Spleen (tissue), 11 donors: ENCODE results near the gene PVALEF. TPM values are rescaled to one million over a fixed set of nuclear protein-coding genes. Genes with fewer than 3 reads are reported as not detected.

Source experiments
- DNase-seq: peaks from one replicate; pipeline ENCODE4 v3.0.0-alpha.2; 2020
- H3K27ac ChIP-seq, 8 donors: fragments of 200-600 bp; sonication (generic) in 7 of 8; 1 replicate in 4 of 8; 2 replicates in 4 of 8; pipeline versions ENCODE4 v1.5.0 to v1.8.0; 2016 to 2021; ENCODE audit warnings: inconsistent platforms in 4 of 8, mild to moderate bottlenecking in 4 of 8, moderate library complexity in 1 of 8
- H3K27me3 ChIP-seq, 7 donors: fragments of 200-600 bp; sonication (generic) in 6 of 7; replicated peaks in 1 of 7; 1 replicate in 4 of 7; 2 replicates in 3 of 7; pipeline versions ENCODE4 v1.5.0 to v1.8.0; 2016 to 2021; ENCODE audit warnings: inconsistent platforms in 3 of 7, mild to moderate bottlenecking in 1 of 7
- H3K36me3 ChIP-seq, 6 donors: fragments of 200-600 bp; sonication (generic) in 5 of 6; 1 replicate in 4 of 6; 2 replicates in 2 of 6; pipeline versions ENCODE4 v1.5.0 to v1.8.0; 2016 to 2021; ENCODE audit warnings: inconsistent platforms in 2 of 6
- H3K4me1 ChIP-seq, 6 donors: fragments of 200-600 bp; sonication (generic) in 5 of 6; 1 replicate in 3 of 6; 2 replicates in 3 of 6; pipeline versions ENCODE4 v1.5.0 to v1.8.0; 2016 to 2021; ENCODE audit warnings: inconsistent platforms in 3 of 6
- H3K4me3 ChIP-seq, 8 donors: fragments of 200-600 bp; sonication (generic) in 7 of 8; 1 replicate in 4 of 8; 2 replicates in 4 of 8; pipeline versions ENCODE4 v1.5.0 to v1.8.0; 2016 to 2021; ENCODE audit warnings: inconsistent platforms in 4 of 8, mild to moderate bottlenecking in 4 of 8, moderate library complexity in 2 of 8
- H3K9me3 ChIP-seq, 8 donors: fragments of 200-600 bp; sonication (generic) in 7 of 8; 1 replicate in 4 of 8; 2 replicates in 4 of 8; pipeline versions ENCODE4 v1.5.0 to v1.8.0; 2016 to 2021; ENCODE audit warnings: inconsistent platforms in 4 of 8
- POLR2A ChIP-seq, 3 donors: fragments of 450-650 bp; IDR thresholded peaks; one replicate each; pipeline ENCODE4 v1.5.1; 2017; ENCODE audit warnings: antibody characterized with exemption in 3 of 3, mild to moderate bottlenecking in 1 of 3
- POLR2AphosphoS5 ChIP-seq, 3 donors: sonication (generic); formaldehyde crosslinking; IDR thresholded peaks; one replicate each; pipeline ENCODE4 v1.5.1; 2017; ENCODE audit warnings: antibody characterized with exemption in 3 of 3
- WGBS, 5 donors: extraction: QIAGEN DNeasy Blood & Tissue Kit in 3 of 5; methylation state at CpG; one replicate each; pipeline versions ENCODE4 v1.1.5 to v1.1.7; 2013 to 2018; 5-methylcytosine and 5-hydroxymethylcytosine counted together
- intact Hi-C: fragments of 100-400 bp; cut with DNase I; formaldehyde crosslinking; loops from one replicate; pipeline ENCODE4 v1.15.0; 2023; ENCODE audit warnings: low total_unique reads
- polyA plus RNA-seq, 3 donors: library from polyadenylated mRNA; stranded (reverse); fragments of 200-250 nt; gene quantifications; one replicate each; pipeline ENCODE4 v1.2.1, GENCODE V29; 2013
- total RNA-seq, 7 donors: library from RNA; depleted of rRNA in 3 of 7; stranded (reverse); fragments of >200 nt in 3 of 7; fragmentation: NEBNext Ultra II Directional in 4 of 7; extraction: Animal tissue kit (Norgen Biotek cat#: 25700) in 4 of 7; gene quantifications; one replicate each; pipeline versions ENCODE4 v1.1.0 to v1.2.1, GENCODE V29; 2016 to 2021
- TF ChIP-seq, protein P1 (sequence below), 11 experiments: fragments of 200-600 bp in 7 of 11; fragments of 450-650 bp in 4 of 11; sonication (generic) in 4 of 11; IDR thresholded peaks in 8 of 11; conservative IDR thresholded peaks in 3 of 11; 1 replicate in 7 of 11; 2 replicates in 4 of 11; pipeline versions ENCODE4 v1.4.0 to v1.8.0; 2016 to 2021; ENCODE audit warnings: antibody characterized with exemption in 11 of 11, inconsistent platforms in 4 of 11, mild to moderate bottlenecking in 1 of 11
- donor health status: healthy with polysubstance abuse.
- donor health status: DM: no; HTN: no; CAD: no; lungs with moderate emphysema.
- donor health status: DM: no; HTN: no; CAD: no.
- donor health status: Bipolar disorder and iron deficiency.
- donor health status: healthy.
- donor health status: DM: no; HTN: no; CAD: no.
- donor health status: DM: yes; HTN: yes; CAD: no.

Gene PVALEF
- total and polyA plus RNA-seq, 10 donors = not detected

DNA sequence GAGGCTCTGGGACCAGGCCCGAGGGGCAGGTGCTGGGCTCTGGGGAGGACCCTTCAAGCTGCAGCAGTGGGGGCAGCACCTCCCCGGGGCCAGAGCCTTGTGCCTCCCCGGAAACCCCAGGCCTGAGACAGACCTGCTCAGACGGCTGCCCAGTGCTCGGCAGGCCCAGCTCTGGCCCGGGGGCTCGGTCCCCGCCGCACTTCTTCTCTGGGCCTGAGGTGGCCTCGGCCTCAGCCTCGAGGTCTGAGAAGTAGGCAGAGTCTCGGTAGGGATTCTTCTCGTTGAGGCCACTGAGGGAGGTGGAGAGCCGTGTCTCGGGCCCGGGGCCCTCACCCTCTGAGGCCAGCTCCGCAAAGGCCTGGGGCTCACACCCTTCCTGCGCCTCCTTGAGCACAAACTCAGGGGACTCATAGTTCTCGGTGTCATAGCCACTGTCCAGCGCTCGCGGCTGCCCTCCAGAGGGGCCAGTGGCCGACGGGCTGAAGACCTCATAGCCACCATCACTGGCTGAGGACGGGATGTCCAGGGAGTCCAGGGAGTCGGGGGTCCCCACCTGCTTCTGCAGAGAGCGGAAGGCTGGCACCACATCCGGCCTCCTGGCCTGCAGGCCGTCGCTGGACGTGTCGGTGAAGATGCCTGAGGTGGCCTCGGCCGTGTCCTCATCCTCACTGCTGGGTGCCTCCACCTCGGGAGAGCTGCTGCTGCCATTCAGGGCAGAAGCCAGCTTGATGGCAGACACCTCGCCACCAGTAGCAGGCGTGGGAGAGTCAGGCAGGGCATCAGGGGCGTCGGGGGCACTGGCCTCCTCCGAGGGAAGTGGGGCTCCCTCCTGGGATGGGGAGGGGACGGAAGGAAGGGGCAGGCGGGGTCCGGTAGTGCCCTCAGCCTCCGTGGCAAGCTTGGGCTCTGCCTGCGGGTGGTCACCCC, 44.3 kb upstream of the PVALEF start:
- peak overlapping the region in 1 of 8 donors; percentile 74 for H3K27ac ChIP-seq
- H3K36me3 ChIP-seq = peaks cover 0 to 92% (median 8%) of the 10 kb centered on the region in 6 donors
- H3K9me3 ChIP-seq = no peaks in the 10 kb centered on the region
- no peak overlapping the region for H3K4me3 ChIP-seq
- peaks cover 0 to 36% (median 25%) of the 10 kb centered on the region in 6 donors for H3K4me1 ChIP-seq
- no peak for DNase-seq
- intact Hi-C loops = no loop called here
- peaks cover 0 to 4% (median 0%) of the 10 kb centered on the region in 7 donors for H3K27me3 ChIP-seq
- TF ChIP-seq, protein P1, sequence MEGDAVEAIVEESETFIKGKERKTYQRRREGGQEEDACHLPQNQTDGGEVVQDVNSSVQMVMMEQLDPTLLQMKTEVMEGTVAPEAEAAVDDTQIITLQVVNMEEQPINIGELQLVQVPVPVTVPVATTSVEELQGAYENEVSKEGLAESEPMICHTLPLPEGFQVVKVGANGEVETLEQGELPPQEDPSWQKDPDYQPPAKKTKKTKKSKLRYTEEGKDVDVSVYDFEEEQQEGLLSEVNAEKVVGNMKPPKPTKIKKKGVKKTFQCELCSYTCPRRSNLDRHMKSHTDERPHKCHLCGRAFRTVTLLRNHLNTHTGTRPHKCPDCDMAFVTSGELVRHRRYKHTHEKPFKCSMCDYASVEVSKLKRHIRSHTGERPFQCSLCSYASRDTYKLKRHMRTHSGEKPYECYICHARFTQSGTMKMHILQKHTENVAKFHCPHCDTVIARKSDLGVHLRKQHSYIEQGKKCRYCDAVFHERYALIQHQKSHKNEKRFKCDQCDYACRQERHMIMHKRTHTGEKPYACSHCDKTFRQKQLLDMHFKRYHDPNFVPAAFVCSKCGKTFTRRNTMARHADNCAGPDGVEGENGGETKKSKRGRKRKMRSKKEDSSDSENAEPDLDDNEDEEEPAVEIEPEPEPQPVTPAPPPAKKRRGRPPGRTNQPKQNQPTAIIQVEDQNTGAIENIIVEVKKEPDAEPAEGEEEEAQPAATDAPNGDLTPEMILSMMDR (IDR thresholded peaks at IDR 0.05 in 8 of 11, conservative IDR thresholded peaks at IDR 0.05 in 3 of 11) = no peak
- TF ChIP-seq POLR2AphosphoS5 (IDR thresholded peaks at IDR 0.05) (peak in 1 of 3 donors; percentile 4), POLR2A (IDR thresholded peaks at IDR 0.05) (no peak)
- WGBS, 5 donors = 75 to 90% (median 87%) methylated on average over 22 to 45 of the region's 45 CpGs

DNA sequence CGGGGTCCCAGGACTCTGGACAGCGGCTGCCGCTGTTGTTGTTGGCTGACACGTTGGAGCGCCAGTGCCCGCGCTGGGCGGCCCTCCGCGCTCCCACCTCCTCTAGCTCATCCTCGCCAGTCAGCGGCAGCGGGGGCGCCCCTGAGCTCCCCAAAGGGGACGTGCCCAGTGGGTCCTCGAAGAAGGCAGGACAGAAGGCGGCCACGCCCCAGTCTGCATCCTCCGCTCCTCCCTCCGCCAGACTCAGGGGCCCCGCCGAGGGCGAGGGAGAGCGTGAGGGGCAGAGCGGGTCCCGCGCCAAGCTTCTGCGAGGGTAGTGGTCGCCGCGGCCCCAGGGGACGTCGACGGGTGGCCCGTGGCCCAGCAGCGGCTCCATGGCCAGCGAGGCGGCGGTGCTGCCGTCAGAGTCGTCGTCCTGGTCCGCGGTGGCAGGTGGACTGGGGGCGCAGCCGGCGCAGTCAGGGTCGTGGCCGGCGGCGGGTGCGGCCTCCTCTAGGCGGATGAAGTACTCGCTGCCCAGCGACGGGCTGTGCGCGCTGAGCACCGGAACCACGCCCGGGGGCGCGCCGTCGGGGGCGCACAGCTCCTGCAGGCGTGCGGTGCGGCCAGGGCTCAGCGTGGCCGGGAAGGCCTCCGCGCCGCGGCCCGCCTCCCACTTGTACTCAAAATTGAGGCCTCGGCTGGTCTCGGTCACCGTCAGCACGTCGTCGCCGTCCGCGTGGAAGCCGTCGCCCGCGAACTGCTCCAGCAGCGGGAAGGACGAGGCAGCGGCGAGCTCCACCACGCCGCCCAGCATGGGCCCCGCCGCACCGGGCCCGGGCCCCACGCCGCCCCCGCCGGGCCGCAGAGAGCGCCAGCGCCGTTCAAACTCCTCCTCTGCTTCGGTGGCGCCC, 43.2 kb upstream of the PVALEF start:
- H3K9me3 ChIP-seq = no peaks in the 10 kb centered on the region
- peaks cover 0 to 92% (median 8%) of the 10 kb centered on the region in 6 donors for H3K36me3 ChIP-seq
- H3K27me3 ChIP-seq = peaks cover 0 to 4% (median 0%) of the 10 kb centered on the region in 7 donors
- no peak overlapping the region for H3K4me3 ChIP-seq
- H3K4me1 ChIP-seq = peaks cover 0 to 30% (median 22%) of the 10 kb centered on the region in 6 donors
- TF ChIP-seq POLR2A (IDR thresholded peaks at IDR 0.05) (no peak), POLR2AphosphoS5 (IDR thresholded peaks at IDR 0.05) (no peak)
- TF ChIP-seq, protein P1 (IDR thresholded peaks at IDR 0.05 in 8 of 11, conservative IDR thresholded peaks at IDR 0.05 in 3 of 11) = no peak
- no peak for DNase-seq
- WGBS, 5 donors = 83 to 92% (median 85%) methylated on average over 2 to 109 of the region's 109 CpGs
- intact Hi-C loops = no loop called here
- H3K27ac ChIP-seq = no peak overlapping the region

DNA sequence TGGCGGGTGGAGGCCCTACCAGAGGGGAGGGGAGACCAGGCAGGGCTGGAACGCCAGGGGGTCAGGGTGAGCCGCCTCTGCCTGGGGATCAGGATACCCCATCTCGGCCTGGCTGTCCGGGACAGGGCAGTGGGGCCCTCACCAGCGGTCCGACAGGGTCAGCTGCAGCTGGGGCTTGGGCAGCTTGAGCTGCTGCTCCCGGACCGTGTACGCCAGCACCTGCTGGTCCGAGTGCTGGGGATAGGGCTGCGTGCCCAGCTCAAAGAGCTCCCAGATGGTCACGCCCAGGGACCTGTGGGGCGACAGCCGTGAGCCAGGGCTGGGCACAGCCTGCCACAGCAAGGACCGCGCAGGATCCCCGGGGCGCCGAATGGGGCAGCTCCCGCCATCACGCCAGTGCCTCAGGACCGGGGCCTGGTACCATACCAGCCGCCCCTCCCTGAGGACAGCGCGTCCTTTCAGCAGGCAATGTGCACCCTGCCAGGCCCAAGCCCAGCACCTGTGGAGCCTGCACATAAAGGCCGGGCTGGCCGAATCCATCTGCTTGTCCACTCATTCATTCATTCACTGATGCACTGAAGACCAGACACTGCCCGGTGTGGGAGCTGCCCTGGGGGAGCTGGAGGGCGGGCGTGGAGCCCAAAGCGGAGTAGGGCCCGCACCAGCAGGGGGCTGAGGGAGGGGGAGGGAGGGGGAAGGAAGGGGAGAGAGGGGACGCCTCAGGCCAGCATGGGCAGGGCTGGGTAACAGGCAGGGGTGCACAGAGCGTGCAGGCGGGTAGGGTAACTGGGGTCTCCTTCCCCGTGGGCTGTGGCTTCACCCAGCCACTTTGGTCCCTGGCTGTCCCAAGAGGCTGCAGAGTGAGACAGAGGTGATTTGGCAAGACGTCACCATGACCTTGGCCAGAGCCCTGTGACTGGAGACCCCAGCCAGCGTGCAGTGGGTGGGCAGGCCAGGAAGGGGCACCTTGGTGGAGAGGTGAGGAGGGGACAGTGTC, 42.0 kb upstream of the PVALEF start:
- H3K27me3 ChIP-seq = peaks cover 0 to 4% (median 0%) of the 10 kb centered on the region in 7 donors
- intact Hi-C loops = no loop called here
- peaks cover 0 to 90% (median 8%) of the 10 kb centered on the region in 6 donors for H3K36me3 ChIP-seq
- no peak overlapping the region for H3K27ac ChIP-seq
- no peak for DNase-seq
- peaks cover 0 to 17% (median 11%) of the 10 kb centered on the region in 6 donors for H3K4me1 ChIP-seq
- TF ChIP-seq POLR2A (IDR thresholded peaks at IDR 0.05) (no peak), POLR2AphosphoS5 (IDR thresholded peaks at IDR 0.05) (no peak)
- TF ChIP-seq, protein P1 (IDR thresholded peaks at IDR 0.05 in 8 of 11, conservative IDR thresholded peaks at IDR 0.05 in 3 of 11) = no peak
- no peaks in the 10 kb centered on the region for H3K9me3 ChIP-seq
- H3K4me3 ChIP-seq = no peak overlapping the region
- 88 to 93% (median 91%) methylated on average over 23 to 39 of the region's 39 CpGs for WGBS, 5 donors
